Adrenal gland (tissue), 5 donors: ENCODE data around the gene ST6GALNAC3.
"Not testable (repeated sequence)": the region's sequence is repeated elsewhere in the genome, so short reads cannot be mapped to it uniquely, and the experiment has no call there.

ENCODE experiments used
- CTCF ChIP-seq, 6 experiments: fragments of 450-650 bp in 4 of 6; fragments of 200-600 bp in 2 of 6; sonication (generic) in 1 of 6; IDR thresholded peaks; 1 replicate in 5 of 6; 2 replicates in 1 of 6; pipeline versions ENCODE4 v1.5.1 to v1.8.0; 2016 to 2021; ENCODE audit warnings: antibody characterized with exemption in 6 of 6, mild to moderate bottlenecking in 2 of 6, moderate library complexity in 1 of 6
- POLR2A ChIP-seq, 2 donors: fragments of 450-650 bp; IDR thresholded peaks; one replicate each; pipeline ENCODE4 v1.6.1; 2017; ENCODE audit warnings: antibody characterized with exemption in 2 of 2, mild to moderate bottlenecking in 2 of 2, moderate library complexity in 1 of 2
- donor health status: DM: no; HTN: no; CAD: no.

- TF ChIP-seq CTCF, POLR2A (IDR thresholded peaks at IDR 0.05): not testable (repeated sequence)
Measured at GRCh38 chr1:76050073-76050472, 24.5 kb upstream of the ST6GALNAC3 start.
